H9 (cell line): ENCODE measurements around the gene ARHGAP4. TPM values are rescaled to one million over a fixed set of nuclear protein-coding genes. Genes with fewer than 3 reads are reported as not detected.

ENCODE experiments used
- DNase-seq: peaks from one replicate; pipeline ENCODE4 v3.0.0-alpha.2; 2017
- H2AFZ ChIP-seq: one replicate; pipeline ENCODE4 v1.6.1; 2013; ENCODE audit warnings: mild to moderate bottlenecking, low read length, control low read depth, moderate library complexity
- H2AK5ac ChIP-seq: 2 replicates; pipeline ENCODE4 v1.6.1; 2013; ENCODE audit warnings: low read length, control low read depth, mixed read lengths; ENCODE audit not compliant: insufficient read length
- H2BK120ac ChIP-seq: one replicate; pipeline ENCODE4 v1.6.1; 2013; ENCODE audit warnings: low read depth, mild to moderate bottlenecking, low read length, control low read depth, inconsistent platforms; ENCODE audit not compliant: poor library complexity, severe bottlenecking
- H2BK12ac ChIP-seq: 2 replicates; pipeline ENCODE4 v1.6.1; 2013; ENCODE audit warnings: low read length, control low read depth, mixed read lengths, low read depth; ENCODE audit not compliant: insufficient read length
- H2BK15ac ChIP-seq: 2 replicates; pipeline ENCODE4 v1.6.1; 2013; ENCODE audit warnings: low read depth, low read length, control low read depth
- H2BK20ac ChIP-seq: one replicate; pipeline ENCODE4 v1.6.1; 2013; ENCODE audit warnings: low read depth, mild to moderate bottlenecking, low read length, control low read depth, inconsistent platforms; ENCODE audit not compliant: poor library complexity, severe bottlenecking
- H2BK5ac ChIP-seq: 2 replicates; pipeline ENCODE4 v1.6.1; 2013; ENCODE audit warnings: low read length, control low read depth, mixed read lengths; ENCODE audit not compliant: insufficient read length
- H3K14ac ChIP-seq: 2 replicates; pipeline ENCODE4 v1.6.1; 2013; ENCODE audit warnings: low read length, control low read depth; ENCODE audit not compliant: insufficient read depth
- H3K18ac ChIP-seq: 2 replicates; pipeline ENCODE4 v1.6.1; 2013; ENCODE audit warnings: low read depth, mild to moderate bottlenecking, mixed read lengths, low read length, control low read depth; ENCODE audit not compliant: insufficient read length
- H3K23ac ChIP-seq: 2 replicates; pipeline ENCODE4 v1.6.1; 2013; ENCODE audit warnings: low read length, control low read depth, mixed read lengths, low read depth; ENCODE audit not compliant: insufficient read length
- H3K23me2 ChIP-seq: 2 replicates; pipeline ENCODE4 v1.6.1; 2013; ENCODE audit warnings: low read depth, mild to moderate bottlenecking, mixed read lengths, low read length, control low read depth; ENCODE audit not compliant: insufficient read length, poor library complexity, severe bottlenecking
- H3K27ac ChIP-seq: 2 replicates; pipeline ENCODE4 v1.5.1; 2013; ENCODE audit warnings: low read length, control low read depth, mixed read lengths, low read depth; ENCODE audit not compliant: insufficient read length
- H3K27me3 ChIP-seq: 2 replicates; pipeline ENCODE4 v1.6.1; 2013; ENCODE audit warnings: low read length, control low read depth, inconsistent platforms; ENCODE audit not compliant: insufficient read depth
- H3K4ac ChIP-seq: 2 replicates; pipeline ENCODE4 v1.6.1; 2013; ENCODE audit warnings: low read depth, mild to moderate bottlenecking, control low read depth, inconsistent platforms, low read length, moderate library complexity
- H3K4me1 ChIP-seq: 2 replicates; pipeline ENCODE4 v1.6.1; 2013; ENCODE audit warnings: low read length, control low read depth, inconsistent platforms; ENCODE audit not compliant: insufficient read depth
- H3K4me2 ChIP-seq: 2 replicates; pipeline ENCODE4 v1.6.1; 2013; ENCODE audit warnings: low read length, control low read depth, mixed read lengths; ENCODE audit not compliant: insufficient read length, insufficient read depth
- H3K56ac ChIP-seq: 2 replicates; pipeline ENCODE4 v1.6.1; 2013; ENCODE audit warnings: low read depth, mild to moderate bottlenecking, mixed read lengths, low read length, control low read depth; ENCODE audit not compliant: insufficient read length
- H3K79me1 ChIP-seq: 2 replicates; pipeline ENCODE4 v1.6.1; 2013; ENCODE audit warnings: low read depth, mild to moderate bottlenecking, moderate library complexity, low read length, control low read depth, inconsistent platforms; ENCODE audit not compliant: insufficient read depth, poor library complexity, severe bottlenecking
- H3K79me2 ChIP-seq: 2 replicates; pipeline ENCODE4 v1.6.1; 2013; ENCODE audit warnings: low read length, control low read depth, inconsistent platforms; ENCODE audit not compliant: insufficient read depth
- H3K9ac ChIP-seq: 2 replicates; pipeline ENCODE4 v1.6.1; 2013; ENCODE audit warnings: low read length, control low read depth, mixed read lengths; ENCODE audit not compliant: insufficient read length; ENCODE audit errors: extremely low read depth
- H3K9me3 ChIP-seq: one replicate; pipeline ENCODE4 v1.6.1; 2013; ENCODE audit warnings: low read depth, low read length, inconsistent platforms; ENCODE audit not compliant: control insufficient read depth
- H3T11ph ChIP-seq: one replicate; pipeline ENCODE4 v1.6.1; 2013; ENCODE audit warnings: mild to moderate bottlenecking, low read length, control low read depth, inconsistent platforms
- H4K20me1 ChIP-seq: one replicate; pipeline ENCODE4 v1.6.1; 2013; ENCODE audit not compliant: control insufficient read depth, insufficient read length, insufficient read depth
- H4K5ac ChIP-seq: 2 replicates; pipeline ENCODE4 v1.6.1; 2013; ENCODE audit warnings: low read depth, mild to moderate bottlenecking, mixed read lengths, low read length, control low read depth; ENCODE audit not compliant: insufficient read length
- H4K8ac ChIP-seq: replicated peaks from 2 replicates; pipeline ENCODE4 v1.6.1; 2013; ENCODE audit warnings: low read length, control low read depth, mixed read lengths, low read depth; ENCODE audit not compliant: insufficient read length
- H4K91ac ChIP-seq: 2 replicates; pipeline ENCODE4 v1.6.1; 2013; ENCODE audit warnings: low read depth, mild to moderate bottlenecking, moderate library complexity, mixed read lengths, low read length, control low read depth; ENCODE audit not compliant: insufficient read length
- H3K27ac Mint-ChIP-seq, 3 experiments: 2 replicates in 2 of 3; 3 replicates in 1 of 3; pipeline ENCODE4 v1.8.0; 2020 to 2021; ENCODE audit warnings: mixed read lengths in 3 of 3, mild to moderate bottlenecking in 1 of 3, moderate library complexity in 1 of 3
- H3K27me3 Mint-ChIP-seq: 2 replicates; pipeline ENCODE4 v1.8.0; 2021; ENCODE audit warnings: low read depth, mild to moderate bottlenecking, moderate library complexity, mixed read lengths
- H3K36me3 Mint-ChIP-seq, 3 experiments: 2 replicates in 2 of 3; 3 replicates in 1 of 3; pipeline ENCODE4 v1.8.0; 2020 to 2021; ENCODE audit warnings: low read depth in 3 of 3, mixed read lengths in 3 of 3; ENCODE audit not compliant: insufficient read depth in 1 of 3
- H3K4me1 Mint-ChIP-seq, 2 experiments: 2 replicates each; pipeline ENCODE4 v1.8.0; 2020; ENCODE audit warnings: mixed read lengths in 2 of 2
- H3K4me3 Mint-ChIP-seq, 2 experiments: 2 replicates in 1 of 2; 3 replicates in 1 of 2; pipeline ENCODE4 v1.8.0; 2020 to 2021; ENCODE audit warnings: mild to moderate bottlenecking in 2 of 2, mixed read lengths in 2 of 2, moderate library complexity in 1 of 2
- H3K9me3 Mint-ChIP-seq, 2 experiments: 2 replicates in 1 of 2; 3 replicates in 1 of 2; pipeline ENCODE4 v1.8.0; 2020; ENCODE audit warnings: mild to moderate bottlenecking in 2 of 2, mixed read lengths in 2 of 2, moderate library complexity in 1 of 2
- CTCF ChIP-seq: fragments of 200-600 bp; sonication (generic); conservative IDR thresholded peaks from 3 replicates; pipeline ENCODE4 v1.8.0; 2021; ENCODE audit warnings: antibody characterized with exemption, mild to moderate bottlenecking
- WGBS: extraction: QIAGEN DNeasy Blood & Tissue Kit; methylation state at CpG from one replicate; pipeline ENCODE4 v1.1.7; 2013; ENCODE audit warnings: missing lambda C conversion rate, low lambda C conversion rate, mixed read lengths; ENCODE audit not compliant: insufficient read length; ENCODE audit errors: extremely low coverage; 5-methylcytosine and 5-hydroxymethylcytosine counted together
- total RNA-seq: library from RNA; stranded (reverse); gene quantifications from 2 replicates; pipeline ENCODE4 v1.2.1, GENCODE V29; 2021

ARHGAP4 gene
- total RNA-seq, 1 experiment from 2014 or later, result 37.8 TPM

GRCh38 chrX:153864101-153864500, 62.0 kb downstream of the ARHGAP4 start:
- no peak for DNase-seq
- no peak overlapping the region for H3K23ac ChIP-seq
- no CpG with 5 or more reads among the region's 10 CpGs for WGBS

More at GRCh38 chrX:153864101-153864500, 62.0 kb downstream of the ARHGAP4 start:
- Histone ChIP-seq H4K20me1 (no peaks in the 10 kb centered on the region), H3K4me2 (no peak overlapping the region), H2BK20ac (no peak overlapping the region), H3K23me2 (no peaks in the 10 kb centered on the region), H2BK5ac (no peak overlapping the region), H3K79me2 (no peaks in the 10 kb centered on the region), H3K14ac (no peak overlapping the region), H3K79me1 (no peaks in the 10 kb centered on the region), H3K9me3 (peaks cover 26% of the 10 kb centered on the region), H3K18ac (no peak overlapping the region), H4K91ac (no peak overlapping the region), H2AK5ac (no peak overlapping the region), H2BK120ac (no peak overlapping the region), H2AFZ (no peak overlapping the region), H2BK15ac (no peak overlapping the region), H2BK12ac (no peak overlapping the region), H3K27me3 (no peaks in the 10 kb centered on the region), H3T11ph (no peak overlapping the region), H3K4me1 (no peaks in the 10 kb centered on the region), H4K8ac (no peak overlapping the region), H3K4ac (no peak overlapping the region), H4K5ac (no peak overlapping the region), H3K56ac (no peak overlapping the region), H3K27ac (no peak overlapping the region), H3K9ac (no peak overlapping the region)
- peaks cover 5% of the 10 kb centered on the region for H3K27me3 Mint-ChIP-seq
- peaks cover 73 to 83% of the 10 kb centered on the region in 2 experiments for H3K9me3 Mint-ChIP-seq
- H3K36me3 Mint-ChIP-seq, result peaks cover 10 to 33% (median 13%) of the 10 kb centered on the region in 3 experiments
- H3K27ac Mint-ChIP-seq, result no peak overlapping the region
- H3K4me3 Mint-ChIP-seq, result no peak overlapping the region
- peaks cover 13 to 27% of the 10 kb centered on the region in 2 experiments for H3K4me1 Mint-ChIP-seq
- no peak for TF ChIP-seq CTCF
